GM21360 (cell line): ENCODE data around the gene DHX38.
"Not testable (repeated sequence)": the region's sequence is repeated elsewhere in the genome, so short reads cannot be mapped to it uniquely, and the experiment has no call there.

ENCODE experiments used
- ATAC-seq: cut with Tn5 transposase; IDR thresholded peaks from one replicate; pipeline ENCODE4 v1.9.1; 2021; ENCODE audit warnings: mild to moderate bottlenecking, moderate library complexity; ENCODE audit not compliant: unreplicated experiment

Gene DHX38

DNA sequence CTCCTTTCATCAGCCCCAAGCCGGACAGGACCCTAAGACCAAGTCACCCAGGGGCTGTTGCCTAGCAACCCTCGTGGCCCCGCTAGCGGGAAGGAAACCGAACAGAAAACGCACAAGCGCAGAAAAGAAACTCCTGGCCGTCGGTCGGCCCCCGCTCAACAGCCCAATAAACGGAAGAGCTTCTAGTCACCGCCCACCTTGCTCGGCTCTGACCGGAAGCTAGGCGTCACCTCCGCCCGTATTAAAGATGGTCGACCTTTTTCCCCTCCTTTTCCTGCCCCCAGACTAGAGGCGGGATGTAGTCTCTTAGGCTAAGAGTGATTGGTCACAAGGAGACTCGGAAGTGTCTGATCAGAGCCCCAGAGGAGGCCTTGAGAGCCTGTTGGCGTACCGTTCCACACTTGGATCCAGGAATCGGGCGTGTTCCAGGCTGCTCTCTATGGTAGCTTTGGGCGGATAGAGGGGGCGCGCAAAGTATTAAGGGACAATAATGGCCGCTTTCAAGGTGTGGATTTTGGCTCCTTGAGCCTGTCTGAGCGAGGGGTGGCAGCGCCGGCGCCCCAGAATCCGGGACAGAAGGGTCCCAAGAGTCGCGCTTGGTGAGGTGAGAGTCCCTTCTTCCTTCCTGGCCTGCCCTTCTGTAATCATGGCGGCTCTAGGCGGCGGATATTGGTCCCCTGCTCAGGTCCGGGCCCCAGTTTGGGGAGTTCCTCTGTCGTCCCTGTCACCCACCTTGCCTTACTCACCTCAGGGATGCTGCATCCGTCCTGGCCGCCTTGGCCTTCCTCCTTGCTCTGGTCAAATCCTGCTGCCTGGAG lies at the start of gene DHX38, which contains the start of gene TXNL4B:
TSS of gene DHX38 (plus strand) at position 400 of the 818 bp plus-strand sequence. CDS start 2,311 bp downstream, outside the sequence.
TSS of gene TXNL4B (minus strand) at position 173 of the 818 bp plus-strand sequence. CDS start 2,871 bp downstream, outside the sequence.
- peak; percentile 95 for ATAC-seq

DNA sequence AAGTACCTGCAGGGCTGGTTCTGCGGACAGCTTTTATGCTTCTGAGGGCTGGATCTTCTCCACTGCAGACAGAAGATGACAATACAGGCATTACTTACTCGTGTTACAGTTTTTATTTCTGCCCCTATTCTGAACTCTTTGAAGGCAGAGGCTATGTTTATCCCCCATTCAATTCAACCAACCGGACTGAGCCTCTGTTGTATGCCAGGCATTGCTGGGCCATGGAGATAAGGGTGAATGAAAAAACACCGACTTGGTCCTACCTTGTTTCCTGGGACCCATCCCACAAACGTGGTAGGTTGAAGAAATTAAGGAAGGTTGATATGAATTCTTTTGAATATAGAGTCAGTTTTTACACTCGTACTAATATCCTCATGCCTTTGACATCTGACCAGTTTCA lies 49.4 kb upstream of the DHX38 start:
- ATAC-seq, result no peak

DNA sequence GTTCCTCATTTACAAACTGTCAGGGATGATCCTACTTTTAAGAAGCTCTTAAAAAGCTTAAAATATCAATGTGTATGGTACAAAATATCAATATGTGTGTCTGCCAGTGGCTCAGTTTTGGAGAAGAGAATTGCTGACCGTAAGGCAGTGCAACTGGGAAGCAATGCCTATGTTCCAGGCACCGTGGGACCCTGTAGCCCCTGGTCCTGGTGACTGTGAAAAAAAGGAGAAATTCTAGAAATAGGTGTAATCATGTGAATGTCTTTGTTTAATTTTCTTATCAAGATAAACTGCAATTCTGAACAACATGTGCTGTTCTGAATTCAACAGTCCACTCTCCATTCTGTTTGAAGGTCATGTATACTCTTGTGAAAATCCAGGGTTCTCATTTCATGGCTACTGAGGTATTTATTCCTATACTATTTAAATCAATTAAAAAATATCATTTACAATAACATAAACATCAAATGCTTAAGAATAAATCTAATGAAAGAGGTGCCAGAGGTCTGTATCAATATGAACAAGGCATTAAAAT lies 48.8 kb upstream of the DHX38 start:
- no peak for ATAC-seq

DNA sequence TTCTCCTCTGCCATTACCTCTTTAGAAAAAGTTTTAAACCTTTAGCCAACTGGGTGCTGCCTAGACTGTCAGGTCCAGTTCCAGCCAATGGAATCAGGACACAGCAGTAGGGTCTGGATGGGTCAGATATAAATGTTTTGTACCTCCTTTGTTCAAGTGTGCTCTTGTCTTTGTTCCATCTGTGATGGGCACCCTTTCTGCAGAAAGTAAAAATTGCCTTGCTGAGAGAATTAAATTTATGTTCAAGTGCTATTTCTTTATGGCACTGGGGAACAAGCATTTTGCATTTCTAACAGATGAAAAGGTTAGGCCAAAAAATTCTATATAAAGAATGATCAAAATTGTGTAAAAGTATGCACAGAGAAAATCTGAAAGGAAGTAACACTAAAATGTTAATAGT lies 44.5 kb upstream of the DHX38 start:
- no peak for ATAC-seq

DNA sequence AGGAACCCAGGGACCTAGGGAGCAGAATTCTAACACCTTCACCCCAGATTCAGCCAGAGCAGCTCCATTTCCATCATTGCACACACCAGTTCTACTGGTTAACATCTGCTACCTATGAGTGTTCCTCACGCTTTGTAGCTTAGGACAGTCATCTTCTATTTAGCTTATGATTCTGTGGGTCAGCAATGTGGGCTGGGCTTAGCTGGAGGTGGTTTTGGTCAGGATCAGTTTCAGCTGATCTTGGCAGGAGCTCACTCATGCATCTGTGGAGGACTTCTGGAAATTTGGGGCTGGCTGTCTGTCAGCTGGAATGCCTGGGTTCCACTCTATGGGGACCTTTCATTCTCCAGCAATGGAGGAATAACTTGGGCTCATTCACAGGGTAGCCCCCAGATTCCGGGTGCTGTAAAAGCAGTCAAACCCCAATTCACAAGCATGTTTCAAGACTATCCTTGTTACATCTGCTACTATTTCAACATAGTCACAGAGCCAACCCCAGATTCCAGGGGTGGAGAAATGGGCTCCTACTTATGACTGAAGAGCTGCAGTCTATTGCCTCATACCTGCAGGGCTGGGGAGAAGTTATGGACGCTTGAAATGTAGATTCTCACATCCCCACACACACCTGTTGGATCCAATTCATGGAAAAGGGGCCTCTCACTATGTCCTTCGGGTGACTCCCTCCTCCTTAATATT lies 42.7 kb upstream of the DHX38 start:
- ATAC-seq, result no peak

DNA sequence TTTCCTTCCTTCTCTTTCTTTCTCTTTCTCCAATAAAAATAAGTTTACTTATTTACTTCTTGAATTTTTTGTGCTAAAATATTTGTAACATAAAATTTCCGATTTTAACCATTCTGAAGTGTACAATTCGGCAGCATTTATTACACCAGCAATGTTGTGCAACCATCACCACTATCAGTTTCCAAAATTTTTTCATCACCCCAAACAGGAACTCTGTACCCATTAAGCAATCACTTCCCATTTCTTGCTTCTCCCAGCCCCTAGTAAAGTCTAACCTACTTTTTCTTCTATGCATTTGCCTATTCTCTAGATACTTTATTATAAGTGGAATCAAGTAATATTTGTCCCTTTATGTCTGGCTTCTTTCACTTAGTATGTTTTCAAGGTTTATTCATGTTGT lies 41.8 kb upstream of the DHX38 start:
- ATAC-seq, result no peak

DNA sequence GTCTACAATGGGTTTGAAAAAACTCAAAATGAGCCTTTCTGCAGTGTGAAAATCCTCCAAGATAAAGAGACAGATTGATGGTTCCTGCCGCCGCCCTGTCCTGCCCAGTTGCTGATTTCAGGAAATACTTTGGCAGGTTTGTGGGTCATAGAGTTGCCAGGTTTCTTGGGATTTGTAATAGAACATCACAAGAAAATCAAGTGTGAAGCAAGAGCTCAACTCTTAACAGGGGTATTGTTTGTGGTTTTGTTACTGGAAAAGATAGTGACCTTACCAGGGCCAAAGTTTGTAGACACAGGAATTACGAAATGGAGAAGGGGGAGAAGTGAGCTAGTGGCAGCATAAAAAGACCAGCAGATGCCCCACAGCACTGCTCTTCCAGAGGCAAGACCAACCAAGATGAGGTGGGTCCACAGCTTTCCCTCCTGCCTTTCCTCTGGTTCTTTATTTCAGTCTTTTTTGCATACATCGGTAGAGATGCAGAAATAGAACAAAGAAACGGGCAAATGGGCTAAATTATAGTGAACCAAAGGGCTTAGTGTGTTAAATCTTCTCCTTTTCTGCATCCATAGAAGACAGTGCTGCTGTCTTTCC lies 39.3 kb upstream of the DHX38 start, which contains the start of gene HP:
TSS of gene HP (plus strand) at position 252 of the 594 bp plus-strand sequence. CDS start at position 400, 148 bp downstream.
- ATAC-seq, result not testable (repeated sequence)

DNA sequence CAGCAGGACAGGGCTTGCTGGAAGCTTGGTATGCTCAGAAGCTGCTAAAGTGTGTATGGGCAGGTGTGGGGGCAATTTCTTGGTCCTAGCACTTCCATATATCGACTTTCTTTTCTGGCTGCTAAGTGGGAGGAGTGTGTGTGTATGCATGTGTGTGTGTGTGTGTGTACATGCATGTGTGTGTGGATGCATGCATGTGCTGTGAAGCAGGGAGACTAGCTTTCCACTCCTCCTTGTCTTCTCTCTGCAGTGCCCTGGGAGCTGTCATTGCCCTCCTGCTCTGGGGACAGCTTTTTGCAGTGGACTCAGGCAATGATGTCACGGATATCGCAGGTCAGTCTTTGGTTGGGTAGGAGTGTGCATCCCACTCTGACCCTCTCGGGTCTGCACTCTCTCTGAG lies 37.7 kb upstream of the DHX38 start:
- no peak for ATAC-seq

DNA sequence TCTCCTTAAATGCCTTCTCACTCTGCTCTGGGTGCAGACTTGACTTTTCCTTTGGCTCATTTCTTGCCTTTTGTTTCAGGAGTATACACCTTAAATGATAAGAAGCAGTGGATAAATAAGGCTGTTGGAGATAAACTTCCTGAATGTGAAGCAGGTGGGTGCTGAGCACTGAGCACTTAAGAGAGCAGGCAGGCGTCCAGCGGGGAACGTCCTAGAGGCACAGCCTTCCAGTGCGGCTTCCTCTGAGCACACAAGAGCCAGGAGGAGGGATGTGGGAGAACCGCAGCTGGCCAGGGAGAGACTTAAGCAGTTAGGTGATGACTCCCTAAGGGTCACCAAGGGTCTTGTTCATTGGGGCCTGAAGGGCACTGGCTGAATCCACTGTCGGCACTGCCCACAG lies 36.3 kb upstream of the DHX38 start:
- ATAC-seq, result not testable (repeated sequence)

DNA sequence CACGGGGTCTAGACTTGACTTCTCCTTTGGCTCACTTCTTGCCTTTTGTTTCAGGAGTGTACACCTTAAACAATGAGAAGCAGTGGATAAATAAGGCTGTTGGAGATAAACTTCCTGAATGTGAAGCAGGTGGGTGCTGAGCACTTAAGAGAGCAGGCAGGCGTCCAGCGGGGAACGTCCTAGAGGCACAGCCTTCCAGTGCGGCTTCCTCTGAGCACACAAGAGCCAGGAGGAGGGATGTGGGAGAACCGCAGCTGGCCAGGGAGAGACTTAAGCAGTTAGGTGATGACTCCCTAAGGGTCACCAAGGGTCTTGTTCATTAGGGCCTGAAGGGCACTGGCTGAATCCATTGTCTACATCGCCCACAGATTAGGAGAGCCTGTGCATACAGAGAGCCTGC lies 34.6 kb upstream of the DHX38 start:
- ATAC-seq, result not testable (repeated sequence)

DNA sequence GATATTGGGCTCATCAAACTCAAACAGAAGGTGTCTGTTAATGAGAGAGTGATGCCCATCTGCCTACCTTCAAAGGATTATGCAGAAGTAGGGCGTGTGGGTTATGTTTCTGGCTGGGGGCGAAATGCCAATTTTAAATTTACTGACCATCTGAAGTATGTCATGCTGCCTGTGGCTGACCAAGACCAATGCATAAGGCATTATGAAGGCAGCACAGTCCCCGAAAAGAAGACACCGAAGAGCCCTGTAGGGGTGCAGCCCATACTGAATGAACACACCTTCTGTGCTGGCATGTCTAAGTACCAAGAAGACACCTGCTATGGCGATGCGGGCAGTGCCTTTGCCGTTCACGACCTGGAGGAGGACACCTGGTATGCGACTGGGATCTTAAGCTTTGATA lies 33.2 kb upstream of the DHX38 start:
- ATAC-seq, result no peak

DNA sequence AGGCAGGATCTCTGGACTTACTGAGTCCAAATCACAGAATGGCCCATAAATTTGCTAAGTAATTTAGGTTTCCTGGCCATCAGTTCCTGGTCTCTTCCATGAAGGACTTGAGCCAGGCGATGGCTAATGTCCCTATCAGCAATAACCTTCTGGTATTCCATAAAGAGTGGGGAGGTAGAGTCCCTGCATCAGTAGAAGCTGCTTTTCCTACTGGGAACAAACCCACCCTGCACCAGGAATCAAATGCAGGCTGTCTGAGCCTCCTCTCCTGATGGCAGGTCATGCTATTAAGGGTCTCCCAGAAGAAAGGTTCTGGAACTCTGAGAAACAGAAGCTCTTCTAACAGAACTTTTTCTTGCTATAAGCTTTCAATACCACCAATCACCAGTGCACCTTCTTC lies 32.1 kb upstream of the DHX38 start:
- ATAC-seq, result no peak

DNA sequence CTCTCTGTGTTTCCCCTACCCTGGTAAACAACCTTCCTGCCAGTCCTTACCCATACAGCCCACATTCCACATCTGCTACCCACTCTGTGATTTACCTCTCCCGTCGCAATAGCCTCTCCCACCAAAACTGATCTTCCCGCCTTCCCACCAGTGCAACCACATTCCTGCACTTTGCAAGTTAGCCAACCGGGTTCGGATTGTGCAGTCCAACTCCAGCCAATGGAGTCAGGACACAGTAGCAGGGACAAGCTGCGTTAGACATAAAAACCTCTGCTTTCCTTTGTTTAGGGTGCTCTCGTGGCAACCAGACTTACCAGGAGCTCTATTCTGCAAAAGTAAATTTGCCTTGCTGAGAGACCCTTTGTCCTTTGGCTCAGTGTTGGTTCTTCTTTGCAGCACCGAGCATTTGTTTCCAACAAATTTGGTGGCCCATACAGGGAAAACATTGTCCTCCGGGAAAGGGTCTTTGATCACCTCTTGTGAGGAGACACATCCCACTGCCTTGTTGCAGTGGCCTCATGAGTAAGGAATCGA lies 29.2 kb upstream of the DHX38 start:
- no peak for ATAC-seq

DNA sequence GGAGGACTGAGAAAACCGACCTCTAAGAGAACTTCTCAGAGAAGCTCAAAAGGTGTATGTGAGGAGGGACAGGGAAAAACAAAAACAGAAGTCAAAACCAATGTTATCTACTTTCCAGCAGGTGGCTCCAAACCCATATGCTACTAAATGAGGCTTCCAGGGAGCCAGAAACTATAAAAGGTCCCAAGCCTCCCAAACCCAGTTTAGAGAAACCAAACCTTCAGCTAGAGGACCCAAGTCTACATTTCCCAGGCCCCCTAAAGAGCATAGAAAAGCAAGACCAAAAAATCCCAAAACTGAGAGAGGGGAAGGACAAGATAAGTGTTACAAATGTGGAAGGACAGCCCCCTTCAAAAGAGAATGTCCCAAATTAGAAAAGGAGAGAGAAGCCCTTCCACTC lies 26.9 kb upstream of the DHX38 start:
- no peak for ATAC-seq

DNA sequence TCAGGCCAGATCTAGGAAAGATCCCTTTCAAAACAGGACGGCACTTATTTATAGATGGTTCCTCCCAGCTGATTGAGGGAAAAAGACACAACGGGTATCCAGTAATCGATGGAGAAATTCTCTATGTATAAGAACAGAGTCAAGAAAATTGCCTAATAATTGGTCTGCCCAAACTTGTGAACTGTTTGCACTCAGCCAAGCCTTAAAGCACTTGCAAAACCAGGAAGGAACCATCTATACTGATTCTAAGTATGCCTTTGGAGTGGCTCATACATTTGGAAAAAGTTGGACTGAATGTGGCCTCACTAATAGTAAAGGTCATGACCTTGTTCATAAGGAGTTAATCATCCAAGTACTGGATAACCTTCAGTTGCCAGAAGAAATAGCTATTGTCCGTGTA lies 24.7 kb upstream of the DHX38 start:
- ATAC-seq, result no peak

DNA sequence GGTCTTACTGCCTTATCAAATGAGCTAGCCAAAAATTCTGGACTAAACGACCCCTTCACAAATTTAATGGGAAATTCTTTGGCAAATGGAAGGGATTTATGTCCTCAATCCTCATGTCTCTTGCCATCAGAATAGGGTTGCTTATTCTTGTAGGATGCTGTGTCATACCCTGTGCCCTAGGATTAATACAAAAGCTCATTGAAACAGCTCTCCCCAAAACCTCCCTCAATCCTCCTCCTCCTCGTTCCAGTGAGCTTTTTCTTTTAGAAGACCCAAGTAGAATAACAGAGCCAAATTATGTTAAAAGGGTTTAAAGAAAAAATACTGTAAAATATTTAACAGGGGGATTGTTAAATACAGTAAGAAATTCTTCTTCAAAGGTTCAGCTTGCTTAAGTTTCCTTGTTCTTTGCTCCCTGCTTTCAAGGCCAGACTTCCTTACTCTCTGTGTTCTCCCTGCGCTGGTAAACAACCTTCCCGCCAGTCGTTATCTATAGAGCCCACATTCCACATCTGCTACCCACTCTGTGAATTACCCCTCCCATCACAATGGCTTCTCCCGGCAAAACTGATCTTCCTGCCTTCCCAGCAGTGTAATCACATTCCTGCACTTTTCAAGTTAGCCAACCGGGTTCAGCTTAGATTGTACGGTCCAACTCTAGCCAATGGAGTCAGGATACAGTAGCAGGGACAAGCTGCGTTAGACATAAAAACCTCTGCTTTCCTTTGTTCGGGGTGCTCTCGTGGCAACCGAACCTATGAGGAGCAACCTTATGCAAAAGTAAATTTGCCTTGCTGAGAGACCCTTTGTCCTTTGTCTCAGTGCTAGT lies 20.9 kb upstream of the DHX38 start:
- ATAC-seq, result no peak

DNA sequence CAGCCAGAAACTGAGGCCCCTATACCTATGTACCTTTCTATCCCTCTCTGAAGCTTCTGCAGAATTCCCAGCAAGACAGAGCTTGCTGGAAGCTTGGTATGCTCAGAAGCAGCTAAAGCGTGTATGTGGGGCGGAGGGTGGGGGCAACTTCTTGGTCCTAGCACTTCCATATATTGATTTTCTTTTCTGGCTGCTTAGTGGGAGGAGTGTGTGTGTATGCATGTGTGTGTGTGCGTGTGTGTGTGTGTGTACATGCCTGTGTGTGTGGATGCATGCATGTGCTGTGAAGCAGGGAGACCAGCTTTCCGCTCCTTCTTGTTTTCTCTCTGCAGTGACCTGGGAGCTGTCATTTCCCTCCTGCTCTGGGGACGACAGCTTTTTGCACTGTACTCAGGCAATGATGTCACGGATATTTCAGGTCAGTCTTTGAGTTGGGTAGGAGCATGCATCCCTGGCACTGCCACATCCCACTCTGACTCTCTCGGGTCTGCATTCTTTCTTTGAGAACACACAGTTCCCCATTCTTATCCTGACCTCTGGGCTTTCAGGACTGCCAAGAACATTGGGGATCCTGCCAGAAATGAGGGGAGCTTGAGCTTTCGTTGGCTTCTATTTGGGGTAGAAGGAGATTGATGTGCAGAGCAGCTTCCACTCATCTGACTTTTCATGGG lies 20.0 kb upstream of the DHX38 start:
- no peak for ATAC-seq

DNA sequence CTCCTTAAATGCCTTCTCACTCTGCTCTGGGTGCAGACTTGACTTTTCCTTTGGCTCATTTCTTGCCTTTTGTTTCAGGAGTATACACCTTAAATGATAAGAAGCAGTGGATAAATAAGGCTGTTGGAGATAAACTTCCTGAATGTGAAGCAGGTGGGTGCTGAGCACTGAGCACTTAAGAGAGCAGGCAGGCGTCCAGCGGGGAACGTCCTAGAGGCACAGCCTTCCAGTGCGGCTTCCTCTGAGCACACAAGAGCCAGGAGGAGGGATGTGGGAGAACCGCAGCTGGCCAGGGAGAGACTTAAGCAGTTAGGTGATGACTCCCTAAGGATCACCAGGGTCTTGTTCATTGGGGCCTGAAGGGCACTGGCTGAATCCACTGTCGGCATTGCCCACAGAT lies 18.6 kb upstream of the DHX38 start:
- not testable (repeated sequence) for ATAC-seq

DNA sequence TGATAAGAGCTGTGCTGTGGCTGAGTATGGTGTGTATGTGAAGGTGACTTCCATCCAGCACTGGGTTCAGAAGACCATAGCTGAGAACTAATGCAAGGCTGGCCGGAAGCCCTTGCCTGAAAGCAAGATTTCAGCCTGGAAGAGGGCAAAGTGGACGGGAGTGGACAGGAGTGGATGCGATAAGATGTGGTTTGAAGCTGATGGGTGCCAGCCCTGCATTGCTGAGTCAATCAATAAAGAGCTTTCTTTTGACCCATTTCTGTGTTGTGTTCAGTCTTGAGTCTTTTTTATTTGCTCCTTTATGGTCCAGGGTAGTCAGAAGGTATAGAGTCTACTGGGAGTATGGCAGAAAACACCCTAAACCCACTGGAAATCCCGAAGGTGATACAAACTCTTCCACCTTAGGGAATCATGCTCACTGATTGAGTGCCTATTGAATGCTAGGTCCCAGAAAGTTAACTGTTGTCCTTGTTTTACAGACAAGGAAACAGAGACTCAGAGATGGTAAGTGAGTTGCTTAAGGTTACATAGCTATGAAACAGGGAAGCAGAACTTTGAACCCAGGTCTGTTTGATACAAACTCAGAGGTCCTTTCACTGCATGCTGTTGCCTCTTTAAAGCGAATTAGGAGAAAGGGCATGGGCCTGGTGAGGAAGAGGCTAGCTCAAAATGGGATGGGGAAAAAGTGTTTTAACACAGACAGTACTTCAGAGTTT lies 16.5 kb upstream of the DHX38 start:
- not testable (repeated sequence) for ATAC-seq
